H1 (cell line): ENCODE results near the gene IMPDH1. TPM values are rescaled to one million over a fixed set of nuclear protein-coding genes. Genes with fewer than 3 reads are reported as not detected.
A peak's percentile ranks its signal among the peaks of the same experiment; 100 is the strongest.

ENCODE experiments used
- CTCF ChIA-PET: fragments of 300-600 bp; sonication (Branson Sonifier 250); formaldehyde crosslinking; loops from one replicate; lab custom pipeline; 2021; ENCODE audit not compliant: partially characterized antibody; lab: Charles Lee
- POLR2A ChIA-PET: fragments of 300-600 bp; sonication (Branson Sonifier 250); formaldehyde crosslinking; loops from one replicate; lab custom pipeline; 2021; ENCODE audit warnings: inconsistent platforms; ENCODE audit not compliant: partially characterized antibody; lab: Charles Lee
- DNase-seq, 2 experiments: peaks; one replicate each; pipeline versions ENCODE4 v3.0.0 to v3.0.0-alpha.2; 2010 to 2022; ENCODE audit warnings: low spot score in 2 of 2, low read depth in 1 of 2, mixed read lengths in 1 of 2
- FAIRE-seq: peaks from 2 replicates; lab custom pipeline; 2011; peaks lifted over from hg19 to GRCh38; lab: Jason Lieb, UNC
- H2AFZ ChIP-seq: 2 replicates; pipeline ENCODE4 v1.8.1; 2012; ENCODE audit warnings: low read length, inconsistent platforms
- H2AK5ac ChIP-seq: 2 replicates; pipeline ENCODE4 v1.6.1; 2013; ENCODE audit warnings: low read depth, low read length
- H2BK120ac ChIP-seq: replicated peaks from 2 replicates; pipeline ENCODE3; 2013; ENCODE audit warnings: low read depth, low read length, inconsistent platforms
- H2BK12ac ChIP-seq: 2 replicates; pipeline ENCODE4 v1.6.1; 2013; ENCODE audit warnings: low read depth, low read length
- H2BK15ac ChIP-seq: 2 replicates; pipeline ENCODE4 v1.6.1; 2013; ENCODE audit warnings: low read length
- H2BK20ac ChIP-seq: 2 replicates; pipeline ENCODE4 v1.6.1; 2013; ENCODE audit warnings: low read length
- H2BK5ac ChIP-seq: 2 replicates; pipeline ENCODE4 v1.6.1; 2013; ENCODE audit warnings: low read depth, low read length
- H3K14ac ChIP-seq: 2 replicates; pipeline ENCODE4 v1.6.1; 2013; ENCODE audit warnings: inconsistent platforms; ENCODE audit not compliant: insufficient read length
- H3K18ac ChIP-seq: 2 replicates; pipeline ENCODE4 v1.6.1; 2013; ENCODE audit warnings: low read length; ENCODE audit errors: extremely low read depth
- H3K23ac ChIP-seq: 2 replicates; pipeline ENCODE4 v1.6.1; 2013; ENCODE audit warnings: inconsistent platforms; ENCODE audit not compliant: insufficient read length
- H3K23me2 ChIP-seq: 2 replicates; pipeline ENCODE4 v1.6.1; 2013; ENCODE audit warnings: low read depth, low read length
- H3K27ac ChIP-seq: 2 replicates; pipeline ENCODE4 v1.6.1; 2011; ENCODE audit warnings: low read depth, low read length, inconsistent platforms
- H3K27me3 ChIP-seq, 4 experiments: replicated peaks in 1 of 4; 1 replicate in 1 of 4; 2 replicates in 3 of 4; pipeline versions ENCODE4 v1.6.1 to v1.8.1; 2011 to 2013; ENCODE audit warnings: low read length in 3 of 4, mild to moderate bottlenecking in 3 of 4, inconsistent platforms in 2 of 4, mixed read lengths in 2 of 4, moderate library complexity in 1 of 4; ENCODE audit not compliant: control insufficient read depth in 3 of 4, insufficient read depth in 3 of 4; ENCODE audit errors: extremely low read depth in 1 of 4
- H3K36me3 ChIP-seq, 4 experiments: 2 replicates each; pipeline versions ENCODE4 v1.6.1 to v1.8.1; 2011 to 2013; ENCODE audit warnings: mild to moderate bottlenecking in 4 of 4, low read length in 3 of 4, moderate library complexity in 2 of 4, control low read depth in 1 of 4, inconsistent platforms in 1 of 4; ENCODE audit not compliant: insufficient read depth in 4 of 4, control insufficient read depth in 2 of 4
- H3K4ac ChIP-seq: replicated peaks from 2 replicates; pipeline ENCODE3; 2013; ENCODE audit warnings: low read length, low read depth, mixed read lengths, inconsistent platforms; ENCODE audit not compliant: insufficient read length
- H3K4me1 ChIP-seq, 4 experiments: replicated peaks in 1 of 4; 1 replicate in 1 of 4; 2 replicates in 3 of 4; pipeline versions ENCODE4 v1.6.1 to v1.8.1; 2011 to 2013; ENCODE audit warnings: low read length in 3 of 4, inconsistent platforms in 2 of 4, mixed read lengths in 1 of 4; ENCODE audit not compliant: insufficient read depth in 4 of 4, control insufficient read depth in 3 of 4
- H3K4me2 ChIP-seq, 2 experiments: 2 replicates each; pipeline versions ENCODE4 v1.6.1 to v1.8.1; 2011 to 2013; ENCODE audit warnings: low read depth in 2 of 2, low read length in 2 of 2, control low read depth in 1 of 2, inconsistent platforms in 1 of 2, mild to moderate bottlenecking in 1 of 2; ENCODE audit not compliant: insufficient read depth in 1 of 2
- H3K4me3 ChIP-seq, 4 experiments: fragments of 200-600, 300-600 bp in 1 of 4; sonication (generic), shearing (Covaris generic), sonication (Bioruptor Twin) in 1 of 4; 2 replicates each; pipeline versions ENCODE4 v1.5.1 to v1.8.1; 2011 to 2016; ENCODE audit warnings: low read length in 4 of 4, low read depth in 3 of 4, control low read depth in 2 of 4, inconsistent platforms in 2 of 4, mild to moderate bottlenecking in 2 of 4, mixed read lengths in 1 of 4, moderate library complexity in 1 of 4; ENCODE audit not compliant: insufficient read depth in 2 of 4; ENCODE audit errors: extremely low read depth in 1 of 4
- H3K56ac ChIP-seq: replicated peaks from 2 replicates; pipeline ENCODE3; 2013; ENCODE audit warnings: low read depth, mild to moderate bottlenecking, mixed read lengths, low read length, inconsistent platforms; ENCODE audit not compliant: insufficient read length
- H3K79me1 ChIP-seq: 2 replicates; pipeline ENCODE4 v1.6.1; 2013; ENCODE audit warnings: low read depth, low read length, control low read depth
- H3K79me2 ChIP-seq, 2 experiments: 2 replicates each; pipeline versions ENCODE4 v1.6.1 to v1.8.1; 2012 to 2013; ENCODE audit warnings: low read length in 2 of 2, mild to moderate bottlenecking in 2 of 2, inconsistent platforms in 1 of 2; ENCODE audit not compliant: insufficient read depth in 2 of 2, control insufficient read depth in 1 of 2
- H3K9ac ChIP-seq, 4 experiments: replicated peaks in 1 of 4; 1 replicate in 1 of 4; 2 replicates in 3 of 4; pipeline versions ENCODE4 v1.6.1 to v1.8.1; 2011 to 2013; ENCODE audit warnings: low read depth in 3 of 4, low read length in 3 of 4, control low read depth in 2 of 4, mild to moderate bottlenecking in 2 of 4, moderate library complexity in 2 of 4, inconsistent platforms in 1 of 4; ENCODE audit errors: extremely low read depth in 1 of 4
- H3K9me3 ChIP-seq, 2 experiments: 2 replicates each; pipeline versions ENCODE4 v1.6.1 to v1.8.1; 2012 to 2013; ENCODE audit warnings: mild to moderate bottlenecking in 2 of 2, moderate library complexity in 2 of 2, control low read depth in 1 of 2, inconsistent platforms in 1 of 2, low read depth in 1 of 2, low read length in 1 of 2, mixed read lengths in 1 of 2; ENCODE audit not compliant: insufficient read depth in 2 of 2
- H4K20me1 ChIP-seq, 2 experiments: replicated peaks in 1 of 2; 2 replicates each; pipeline versions ENCODE3 to v1.8.1; 2011 to 2013; ENCODE audit warnings: inconsistent platforms in 2 of 2, low read length in 2 of 2, mild to moderate bottlenecking in 1 of 2; ENCODE audit not compliant: insufficient read depth in 2 of 2, control insufficient read depth in 1 of 2
- H4K5ac ChIP-seq: 2 replicates; pipeline ENCODE4 v1.6.1; 2013; ENCODE audit warnings: low read length, low read depth, mixed read lengths, inconsistent platforms; ENCODE audit not compliant: insufficient read length
- H4K8ac ChIP-seq: 2 replicates; pipeline ENCODE4 v1.8.0; 2013; ENCODE audit warnings: mild to moderate bottlenecking, moderate library complexity, low read length, inconsistent platforms; ENCODE audit not compliant: insufficient read depth; ENCODE audit errors: extremely low read depth
- H4K91ac ChIP-seq: replicated peaks from 2 replicates; pipeline ENCODE3; 2013; ENCODE audit warnings: low read length, mixed read lengths, inconsistent platforms; ENCODE audit not compliant: insufficient read length
- CBX8 ChIP-seq: fragments of 300-800, 300-1000 bp; sonication (generic); IDR thresholded peaks from 2 replicates; pipeline ENCODE4 v1.7.1; 2016; ENCODE audit warnings: low read depth, low read length, borderline replicate concordance
- WGBS, 2 experiments: shearing (Covaris generic) in 1 of 2; methylation state at CpG; one replicate each; pipeline versions ENCODE4 v1.1.6 to v1.1.7; 2013 to 2015; ENCODE audit warnings: low lambda C conversion rate in 2 of 2, mixed read lengths in 2 of 2, inconsistent platforms in 1 of 2, low coverage in 1 of 2, missing lambda C conversion rate in 1 of 2; ENCODE audit not compliant: insufficient replicate concordance in 2 of 2, insufficient coverage in 1 of 2, insufficient read length in 1 of 2; ENCODE audit errors: extremely low coverage in 1 of 2, missing lambda C conversion rate in 1 of 2; 5-methylcytosine and 5-hydroxymethylcytosine counted together
- polyA plus RNA-seq, 7 experiments: library from polyadenylated mRNA; depleted of rRNA in 3 of 7; stranded (reverse) in 5 of 7; unstranded in 2 of 7; fragments of >200 nt in 5 of 7; fragments of 200-250 nt in 2 of 7; gene quantifications; 1 replicate in 5 of 7; 2 replicates in 1 of 7; 4 replicates in 1 of 7; pipeline versions ENCODE4 v1.2.1 to v1.2.3, GENCODE V29; 2011 to 2013; ENCODE audit warnings: missing spikeins in 2 of 7, mixed read lengths in 2 of 7
- total RNA-seq: library from RNA; stranded (reverse); fragmentation: NEBNext Ultra II Directional; extraction: Animal tissue kit (Norgen Biotek cat#: 25700); gene quantifications from 2 replicates; pipeline ENCODE4 v1.2.1, GENCODE V29; 2021

IMPDH1 gene
- total and polyA plus RNA-seq, 2 of the 8 experiments (the other 6 are each of a cell fraction or from before 2014, with no cell fraction given), result 45.8 TPM

GRCh38 chr7:128391805-128392204 is 18.0 kb downstream of the IMPDH1 start:
- no peak overlapping the region for H2BK120ac ChIP-seq
- H2AK5ac ChIP-seq, result no peak overlapping the region
- WGBS, 2 experiments, result 86% methylated on average over 7 of the region's 7 CpGs; no CpG with 5 or more reads in 1 of the 2 experiments
- H3K23me2 ChIP-seq, result no peaks in the 10 kb centered on the region; the same call in 1 of the 2 replicates
- H3K4me1 ChIP-seq, result peaks cover 0 to 11% (median 9%) of the 10 kb centered on the region in 4 experiments; a peak in 6 of 7 replicates
- peaks cover 0 to 6% (median 0%) of the 10 kb centered on the region in 4 experiments; a peak in 2 of 7 replicates for H3K27me3 ChIP-seq
- FAIRE-seq (no peak), DNase-seq (no peak)
- peak overlapping the region; percentile 16; the same call in 1 of the 2 replicates for H4K8ac ChIP-seq
- no peaks in the 10 kb centered on the region for H3K79me1 ChIP-seq
- no peak overlapping the region for H4K5ac ChIP-seq
- H3K9me3 ChIP-seq, result no peaks in the 10 kb centered on the region
- no peaks in the 10 kb centered on the region for H3K36me3 ChIP-seq
- no peak overlapping the region for H2AFZ ChIP-seq
- no peak overlapping the region for H3K4me2 ChIP-seq
- no peaks in the 10 kb centered on the region for H4K20me1 ChIP-seq
- no peak overlapping the region for H3K9ac ChIP-seq
- CTCF ChIA-PET, result interaction anchor here (1.0 to 19.2 kb wide), 9 partner anchors 15 to 78 kb away, joined by 3 to 345 read pairs (median 37); partner anchors contain the start of genes PRRT4 and RBM28
- H3K18ac ChIP-seq, result no peak overlapping the region
- no peak overlapping the region for H3K4me3 ChIP-seq
- H3K56ac ChIP-seq, result no peak overlapping the region
- H2BK5ac ChIP-seq, result no peak overlapping the region; the same call in 1 of the 2 replicates
- H2BK15ac ChIP-seq, result no peak overlapping the region
- TF ChIP-seq CBX8, result no peak
- TF ChIP-seq, all 59 proteins: peak for 0
- POLR2A ChIA-PET, result interaction anchor here (1.1 to 2.3 kb wide), 3 partner anchors 13 to 47 kb away, joined by 3 to 8 read pairs (median 5); no protein-coding TSS in a partner anchor
- Histone ChIP-seq H2BK20ac (no peak overlapping the region), H3K4ac (no peak overlapping the region), H2BK12ac (no peak overlapping the region), H4K91ac (no peak overlapping the region), H3K14ac (no peak overlapping the region), H3K27ac (no peak overlapping the region), H3K23ac (no peak overlapping the region), H3K79me2 (no peaks in the 10 kb centered on the region)
